K562 (cell line): ENCODE data around the gene HIVEP3. TPM values are rescaled to one million over a fixed set of nuclear protein-coding genes. Genes with fewer than 3 reads are reported as not detected.
A peak's percentile ranks its signal among the peaks of the same experiment; 100 is the strongest.

Experiments
- ATAC-seq: fragments of 200-7000 bp; cut with Tn5 transposase; 3 replicates; pipeline ENCODE4 v1.9.1; 2020; ENCODE audit warnings: moderate library complexity
- BruUV-seq: library from RNA; stranded (reverse); fragments of 400-500 nt; replicated peaks from 2 replicates; lab custom pipeline; 2021; lab: Mats Ljungman, UMichigan
- CTCF ChIA-PET: fragments of 300-600 bp; formaldehyde crosslinking; extraction: SDS; loops from one replicate; lab custom pipeline; 2021; ENCODE audit warnings: low intra/inter-chr PET ratio; lab: Yijun Ruan, JAX
- POLR2A ChIA-PET: fragments of 300-600, 350-650 bp; sonication (Branson Sonifier 250); formaldehyde crosslinking; extraction: SDS; loops from one replicate; lab custom pipeline; 2021; ENCODE audit warnings: antibody characterized with exemption, inconsistent platforms; lab: Yijun Ruan, JAX
- DNase-seq, 4 experiments: peaks; one replicate each; pipeline versions ENCODE4 v3.0.0 to v3.0.0-alpha.2; 2011 to 2018; ENCODE audit warnings: low spot score in 3 of 4, mixed read lengths in 3 of 4; ENCODE audit errors: extremely low read depth in 1 of 4
- FAIRE-seq: peaks from 2 replicates; lab custom pipeline; 2011; peaks lifted over from hg19 to GRCh38; lab: Jason Lieb, UNC
- H2AFZ ChIP-seq: 2 replicates; pipeline ENCODE4 v1.6.0; 2011; ENCODE audit warnings: low read depth, low read length, control low read depth, inconsistent platforms
- H3K27ac ChIP-seq: fragments of 200-600 bp; 3 replicates; pipeline ENCODE4 v1.8.0; 2011; ENCODE audit warnings: low read depth, mild to moderate bottlenecking, control low read depth, inconsistent platforms, low read length, moderate library complexity, mixed read lengths; ENCODE audit errors: extremely low read depth
- H3K27me3 ChIP-seq, 2 experiments: fragments of 300-600 bp in 1 of 2; 2 replicates in 1 of 2; 3 replicates in 1 of 2; pipeline versions ENCODE4 v1.6.0 to v1.8.0; 2011; ENCODE audit warnings: inconsistent platforms in 2 of 2, low read length in 2 of 2, mild to moderate bottlenecking in 1 of 2, mixed read lengths in 1 of 2, moderate library complexity in 1 of 2; ENCODE audit not compliant: control insufficient read depth in 2 of 2, insufficient read depth in 2 of 2
- H3K36me3 ChIP-seq: fragments of 300-600 bp; 3 replicates; pipeline ENCODE4 v1.8.0; 2011; ENCODE audit warnings: mild to moderate bottlenecking, low read length, inconsistent platforms; ENCODE audit not compliant: control insufficient read depth, insufficient read depth
- H3K4me1 ChIP-seq, 2 experiments: fragments of 200-600 bp in 1 of 2; replicated peaks in 1 of 2; 2 replicates in 1 of 2; 3 replicates in 1 of 2; pipeline versions ENCODE4 v1.5.1 to v1.8.0; 2011; ENCODE audit warnings: inconsistent platforms in 2 of 2, low read length in 2 of 2, mild to moderate bottlenecking in 1 of 2, mixed read lengths in 1 of 2, moderate library complexity in 1 of 2; ENCODE audit not compliant: control insufficient read depth in 2 of 2, insufficient read depth in 2 of 2
- H3K4me2 ChIP-seq: 2 replicates; pipeline ENCODE4 v1.6.1; 2011; ENCODE audit warnings: low read length, control low read depth, inconsistent platforms, mixed read lengths; ENCODE audit not compliant: insufficient read depth
- H3K4me3 ChIP-seq: fragments of 200-600 bp; sonication (generic), shearing (Covaris generic); 2 replicates; pipeline ENCODE4 v1.5.1; 2016; ENCODE audit warnings: control low read depth, inconsistent platforms
- H3K79me2 ChIP-seq: fragments of 200-600 bp; 3 replicates; pipeline ENCODE4 v1.8.0; 2011; ENCODE audit warnings: low read length, inconsistent platforms; ENCODE audit not compliant: control insufficient read depth, insufficient read depth
- H3K9ac ChIP-seq, 2 experiments: 2 replicates each; pipeline versions ENCODE4 v1.6.0 to v1.6.1; 2011; ENCODE audit warnings: low read depth in 2 of 2, low read length in 2 of 2, control low read depth in 1 of 2, inconsistent platforms in 1 of 2, mild to moderate bottlenecking in 1 of 2, mixed read lengths in 1 of 2; ENCODE audit not compliant: insufficient read depth in 1 of 2
- H3K9me1 ChIP-seq: one replicate; pipeline ENCODE4 v1.6.0; 2011; ENCODE audit warnings: inconsistent platforms, mild to moderate bottlenecking, low read length, moderate library complexity; ENCODE audit not compliant: control insufficient read depth, insufficient read depth
- H3K9me3 ChIP-seq: replicated peaks from 2 replicates; pipeline ENCODE4 v1.5.1; 2011; ENCODE audit warnings: low read depth, low read length, inconsistent platforms; ENCODE audit not compliant: control insufficient read depth, insufficient read depth
- H4K20me1 ChIP-seq: replicated peaks from 2 replicates; pipeline ENCODE4 v1.6.1; 2011; ENCODE audit warnings: low read length, inconsistent platforms, mixed read lengths; ENCODE audit not compliant: control insufficient read depth, insufficient read depth
- CBX5 ChIP-seq: IDR thresholded peaks from 2 replicates; pipeline ENCODE4 v1.6.1; 2014; ENCODE audit warnings: low read depth, borderline replicate concordance
- EHMT2 ChIP-seq: fragments of 450-650 bp; IDR thresholded peaks from 2 replicates; pipeline ENCODE4 v1.6.1; 2018; ENCODE audit warnings: antibody characterized with exemption
- ERF ChIP-seq: fragments of 450-650 bp; formaldehyde crosslinking; IDR thresholded peaks from 2 replicates; pipeline ENCODE4 v1.4.0; 2020; ENCODE audit warnings: mild to moderate bottlenecking, mixed read lengths
- FOS ChIP-seq: IDR thresholded peaks from 3 replicates; pipeline ENCODE4 v1.6.1; 2011; ENCODE audit not compliant: insufficient read length; ENCODE audit errors: extremely low read depth
- KAT2B ChIP-seq: IDR thresholded peaks from one replicate; pipeline ENCODE4 v1.6.1; 2012; ENCODE audit warnings: low read depth, mild to moderate bottlenecking, control low read depth, inconsistent platforms, low read length, moderate library complexity
- KAT7 ChIP-seq: sonication (generic); formaldehyde crosslinking; IDR thresholded peaks from 2 replicates; pipeline ENCODE4 v1.8.0; 2022; ENCODE audit warnings: missing genetic modification reagents, mild to moderate bottlenecking, borderline replicate concordance
- KLF6 ChIP-seq: fragments of 250-450 bp; sonication (Bioruptor Pico); IDR thresholded peaks from 2 replicates; pipeline ENCODE4 v1.4.0; 2020; ENCODE audit warnings: mild to moderate bottlenecking, moderate library complexity, borderline replicate concordance
- MECOM ChIP-seq: fragments of 250-450 bp; sonication (Bioruptor Pico); IDR thresholded peaks from 2 replicates; pipeline ENCODE4 v1.8.0; 2022; ENCODE audit warnings: inconsistent platforms
- NFIX ChIP-seq: fragments of 250-450 bp; sonication (Bioruptor Pico); IDR thresholded peaks from 2 replicates; pipeline ENCODE4 v1.4.0; 2020; ENCODE audit warnings: low read depth, mild to moderate bottlenecking, moderate library complexity
- PTTG1 ChIP-seq: fragments of 450-650 bp; IDR thresholded peaks from 2 replicates; pipeline ENCODE4 v1.6.1; 2016; ENCODE audit warnings: low read depth, mild to moderate bottlenecking, missing genetic modification characterization, missing compliant biosample characterization
- SETDB1 ChIP-seq: IDR thresholded peaks from one replicate; pipeline ENCODE4 v1.6.1; 2012; ENCODE audit warnings: low read length, control low read depth, inconsistent platforms
- TEAD1 ChIP-seq, 2 experiments: fragments of 450-650 bp in 1 of 2; sonication (generic) in 1 of 2; formaldehyde crosslinking; IDR thresholded peaks; 2 replicates each; pipeline versions ENCODE4 v1.4.0 to v1.8.0; 2020 to 2022; ENCODE audit warnings: mild to moderate bottlenecking in 2 of 2, missing genetic modification reagents in 1 of 2
- ZNF444 ChIP-seq: fragments of 250-450 bp; sonication (Bioruptor Pico); IDR thresholded peaks from 2 replicates; pipeline ENCODE4 v1.4.0; 2020; ENCODE audit warnings: mild to moderate bottlenecking, moderate library complexity
- ZNF699 ChIP-seq: fragments of 250-450 bp; sonication (Bioruptor Pico); IDR thresholded peaks from 2 replicates; pipeline ENCODE4 v1.8.0; 2021; ENCODE audit warnings: mild to moderate bottlenecking, moderate library complexity; ENCODE audit not compliant: insufficient replicate concordance
- ZNF76 ChIP-seq: fragments of 250-450 bp; sonication (Bioruptor Pico); IDR thresholded peaks from 2 replicates; pipeline ENCODE4 v1.4.0; 2020; ENCODE audit warnings: mild to moderate bottlenecking, moderate library complexity, borderline replicate concordance
- in situ Hi-C: fragments of 300-500 bp; cut with MboI; formaldehyde crosslinking; loops from 4 replicates; pipeline ENCODE4 v1.15.0; 2018; ENCODE audit warnings: inconsistent platforms, mixed read lengths
- intact Hi-C: fragments of 100-400 bp; cut with micrococcal nuclease; formaldehyde crosslinking; loops from 2 replicates; pipeline ENCODE4 v1.14.2; 2022
- polyA plus RNA-seq, 8 experiments: library from polyadenylated mRNA; depleted of rRNA in 4 of 8; stranded (reverse) in 5 of 8; unstranded in 3 of 8; fragments of >200 nt; fragmentation: Nextera tagmentation in 2 of 8; fragmentation: Illumina TruSeq in 1 of 8; extraction: Ambion mirVana in 2 of 8; extraction: Trizol in 1 of 8; gene quantifications; 2 replicates each; pipeline versions ENCODE4 v1.2.1 to v1.2.3, GENCODE V29; 2011 to 2014; ENCODE audit warnings: inconsistent platforms in 1 of 8, missing spikeins in 1 of 8
- total RNA-seq, 7 experiments: library from RNA; depleted of rRNA in 6 of 7; stranded (reverse); fragments of >200 nt in 6 of 7; fragmentation: Illumina TruSeq in 2 of 7; extraction: Trizol in 2 of 7; gene quantifications; 2 replicates each; pipeline versions ENCODE4 v1.2.1 to v1.2.3, GENCODE V29; 2011 to 2021; ENCODE audit warnings: low replicate concordance in 1 of 7
- TF ChIP-seq, protein P1 (sequence below): fragments of 450-650 bp; IDR thresholded peaks from 2 replicates; pipeline ENCODE4 v1.6.1; 2014; ENCODE audit warnings: low read depth, mild to moderate bottlenecking, moderate library complexity, borderline replicate concordance
- TF ChIP-seq, protein P2 (sequence below): sonication (generic); formaldehyde crosslinking; IDR thresholded peaks from 2 replicates; pipeline ENCODE4 v1.8.1; 2023; ENCODE audit warnings: mild to moderate bottlenecking, missing genetic modification reagents
- TF ChIP-seq, protein P3 (sequence below): sonication (generic); formaldehyde crosslinking; IDR thresholded peaks from 2 replicates; pipeline ENCODE4 v1.8.1; 2023; ENCODE audit warnings: mild to moderate bottlenecking, missing genetic modification reagents

Gene HIVEP3
- total and polyA plus RNA-seq, 9 of the 15 experiments (the other 6 are each of a cell fraction or from before 2014, with no cell fraction given): 0.09 to 0.58 (median 0.34) TPM; not detected in 1

DNA sequence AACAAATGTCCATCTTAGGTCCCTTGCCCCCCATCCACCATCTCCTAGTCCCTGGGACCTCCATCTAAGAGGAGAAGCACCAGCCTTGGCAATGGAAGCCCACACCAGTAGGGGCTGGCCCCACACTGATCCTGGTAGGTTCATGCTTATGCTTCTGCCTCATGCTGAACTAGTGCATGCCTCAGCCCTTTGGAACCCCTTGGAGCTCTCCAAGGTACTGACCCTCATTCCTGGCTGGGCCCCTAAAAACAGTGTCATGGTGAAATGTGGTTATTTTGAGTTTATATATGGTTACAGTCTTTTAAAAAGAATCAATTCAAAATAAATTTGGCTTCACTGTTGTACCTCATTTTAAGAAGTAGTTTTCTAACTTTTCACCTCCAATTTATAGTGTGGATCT, 108.3 kb downstream of the HIVEP3 start:
- BruUV-seq: no TSS peak
- FAIRE-seq (peak; percentile 57), DNase-seq (peak; percentile 30 to 56 (median 50)), ATAC-seq (peak; percentile 72)
- no peak overlapping the region for H2AFZ ChIP-seq
- H3K36me3 ChIP-seq: no peaks in the 10 kb centered on the region
- no peaks in the 10 kb centered on the region for H3K9me1 ChIP-seq
- H3K27ac ChIP-seq: no peak overlapping the region
- peaks cover 2 to 13% of the 10 kb centered on the region in 2 experiments; a peak in 3 of 5 replicates for H3K27me3 ChIP-seq
- no peak overlapping the region for H3K9ac ChIP-seq
- H3K4me3 ChIP-seq: no peak overlapping the region
- ChIA-PET CTCF (no interaction called here), POLR2A (no interaction called here)
- H4K20me1 ChIP-seq: peaks cover 6% of the 10 kb centered on the region; the same call in 1 of the 2 replicates
- no peaks in the 10 kb centered on the region for H3K4me1 ChIP-seq
- in situ Hi-C loops (loop anchor here (25.0 kb wide), 1 partner anchor 327 kb away; no protein-coding TSS in a partner anchor), intact Hi-C loops (loop anchor here (10.0 kb wide), 1 partner anchor 324 kb away; no protein-coding TSS in a partner anchor)
- H3K79me2 ChIP-seq: no peaks in the 10 kb centered on the region
- H3K4me2 ChIP-seq: no peak overlapping the region
- no peaks in the 10 kb centered on the region for H3K9me3 ChIP-seq
- TF ChIP-seq SETDB1: no peak
- TF ChIP-seq ERF (CRISPR knock-in tag): no peak
- TF ChIP-seq PTTG1 (tag): peak; percentile 17; the same call in 1 of the 2 replicates
- TF ChIP-seq EHMT2: peak; percentile 97
- TF ChIP-seq, protein P1, sequence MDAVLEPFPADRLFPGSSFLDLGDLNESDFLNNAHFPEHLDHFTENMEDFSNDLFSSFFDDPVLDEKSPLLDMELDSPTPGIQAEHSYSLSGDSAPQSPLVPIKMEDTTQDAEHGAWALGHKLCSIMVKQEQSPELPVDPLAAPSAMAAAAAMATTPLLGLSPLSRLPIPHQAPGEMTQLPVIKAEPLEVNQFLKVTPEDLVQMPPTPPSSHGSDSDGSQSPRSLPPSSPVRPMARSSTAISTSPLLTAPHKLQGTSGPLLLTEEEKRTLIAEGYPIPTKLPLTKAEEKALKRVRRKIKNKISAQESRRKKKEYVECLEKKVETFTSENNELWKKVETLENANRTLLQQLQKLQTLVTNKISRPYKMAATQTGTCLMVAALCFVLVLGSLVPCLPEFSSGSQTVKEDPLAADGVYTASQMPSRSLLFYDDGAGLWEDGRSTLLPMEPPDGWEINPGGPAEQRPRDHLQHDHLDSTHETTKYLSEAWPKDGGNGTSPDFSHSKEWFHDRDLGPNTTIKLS: no peak
- no peak for TF ChIP-seq KAT7 (CRISPR knock-in tag)
- TF ChIP-seq CBX5: no peak
- TF ChIP-seq FOS: no peak
- TF ChIP-seq KAT2B: no peak
- TF ChIP-seq ZNF699 (CRISPR knock-in tag): no peak
- no peak for TF ChIP-seq KLF6 (CRISPR knock-in tag)
- no peak for TF ChIP-seq MECOM (CRISPR knock-in tag)
- TF ChIP-seq ZNF76 (CRISPR knock-in tag): no peak
- TF ChIP-seq, protein P2, sequence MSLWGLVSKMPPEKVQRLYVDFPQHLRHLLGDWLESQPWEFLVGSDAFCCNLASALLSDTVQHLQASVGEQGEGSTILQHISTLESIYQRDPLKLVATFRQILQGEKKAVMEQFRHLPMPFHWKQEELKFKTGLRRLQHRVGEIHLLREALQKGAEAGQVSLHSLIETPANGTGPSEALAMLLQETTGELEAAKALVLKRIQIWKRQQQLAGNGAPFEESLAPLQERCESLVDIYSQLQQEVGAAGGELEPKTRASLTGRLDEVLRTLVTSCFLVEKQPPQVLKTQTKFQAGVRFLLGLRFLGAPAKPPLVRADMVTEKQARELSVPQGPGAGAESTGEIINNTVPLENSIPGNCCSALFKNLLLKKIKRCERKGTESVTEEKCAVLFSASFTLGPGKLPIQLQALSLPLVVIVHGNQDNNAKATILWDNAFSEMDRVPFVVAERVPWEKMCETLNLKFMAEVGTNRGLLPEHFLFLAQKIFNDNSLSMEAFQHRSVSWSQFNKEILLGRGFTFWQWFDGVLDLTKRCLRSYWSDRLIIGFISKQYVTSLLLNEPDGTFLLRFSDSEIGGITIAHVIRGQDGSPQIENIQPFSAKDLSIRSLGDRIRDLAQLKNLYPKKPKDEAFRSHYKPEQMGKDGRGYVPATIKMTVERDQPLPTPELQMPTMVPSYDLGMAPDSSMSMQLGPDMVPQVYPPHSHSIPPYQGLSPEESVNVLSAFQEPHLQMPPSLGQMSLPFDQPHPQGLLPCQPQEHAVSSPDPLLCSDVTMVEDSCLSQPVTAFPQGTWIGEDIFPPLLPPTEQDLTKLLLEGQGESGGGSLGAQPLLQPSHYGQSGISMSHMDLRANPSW (CRISPR knock-in tag): no peak
- peak in 1 of 2 experiments; percentile 71; a peak in 1 of 4 replicates for TF ChIP-seq TEAD1 (CRISPR knock-in tag; IDR thresholded peaks at IDR 0.05)
- no peak for TF ChIP-seq ZNF444 (CRISPR knock-in tag)
- no peak for TF ChIP-seq NFIX
- TF ChIP-seq, protein P3, sequence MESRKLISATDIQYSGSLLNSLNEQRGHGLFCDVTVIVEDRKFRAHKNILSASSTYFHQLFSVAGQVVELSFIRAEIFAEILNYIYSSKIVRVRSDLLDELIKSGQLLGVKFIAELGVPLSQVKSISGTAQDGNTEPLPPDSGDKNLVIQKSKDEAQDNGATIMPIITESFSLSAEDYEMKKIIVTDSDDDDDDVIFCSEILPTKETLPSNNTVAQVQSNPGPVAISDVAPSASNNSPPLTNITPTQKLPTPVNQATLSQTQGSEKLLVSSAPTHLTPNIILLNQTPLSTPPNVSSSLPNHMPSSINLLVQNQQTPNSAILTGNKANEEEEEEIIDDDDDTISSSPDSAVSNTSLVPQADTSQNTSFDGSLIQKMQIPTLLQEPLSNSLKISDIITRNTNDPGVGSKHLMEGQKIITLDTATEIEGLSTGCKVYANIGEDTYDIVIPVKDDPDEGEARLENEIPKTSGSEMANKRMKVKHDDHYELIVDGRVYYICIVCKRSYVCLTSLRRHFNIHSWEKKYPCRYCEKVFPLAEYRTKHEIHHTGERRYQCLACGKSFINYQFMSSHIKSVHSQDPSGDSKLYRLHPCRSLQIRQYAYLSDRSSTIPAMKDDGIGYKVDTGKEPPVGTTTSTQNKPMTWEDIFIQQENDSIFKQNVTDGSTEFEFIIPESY: no peak
